Neuronal stem cell (in vitro differentiated cells): ENCODE results near the gene FOXI1.
"Not testable (repeated sequence)": the region's sequence is repeated elsewhere in the genome, so short reads cannot be mapped to it uniquely, and the experiment has no call there.

ENCODE experiments used
- DNase-seq: peaks from one replicate; pipeline ENCODE4 v3.0.0-alpha.2; 2013; ENCODE audit warnings: low spot score
- H2AFZ ChIP-seq: one replicate; pipeline ENCODE4 v1.6.1; 2013; ENCODE audit warnings: mild to moderate bottlenecking, low read length, inconsistent platforms
- H2AK5ac ChIP-seq: 2 replicates; pipeline ENCODE4 v1.6.1; 2013; ENCODE audit warnings: low read depth, mild to moderate bottlenecking, inconsistent platforms, low read length, moderate library complexity, mixed read lengths
- H2BK120ac ChIP-seq: 2 replicates; pipeline ENCODE4 v1.6.1; 2013; ENCODE audit warnings: low read depth, mild to moderate bottlenecking, inconsistent platforms, low read length, moderate library complexity, mixed read lengths
- H2BK12ac ChIP-seq: one replicate; pipeline ENCODE4 v1.6.1; 2013; ENCODE audit warnings: low read length, inconsistent platforms
- H2BK15ac ChIP-seq: 2 replicates; pipeline ENCODE4 v1.6.1; 2013; ENCODE audit warnings: mild to moderate bottlenecking, low read length, inconsistent platforms, mixed read lengths
- H2BK5ac ChIP-seq: one replicate; pipeline ENCODE4 v1.6.1; 2013; ENCODE audit warnings: inconsistent platforms, mild to moderate bottlenecking, low read length, moderate library complexity
- H3K14ac ChIP-seq: one replicate; pipeline ENCODE4 v1.6.1; 2013; ENCODE audit warnings: low read length, inconsistent platforms
- H3K18ac ChIP-seq: 2 replicates; pipeline ENCODE4 v1.6.1; 2013; ENCODE audit warnings: low read length, inconsistent platforms
- H3K23ac ChIP-seq: 2 replicates; pipeline ENCODE4 v1.6.1; 2013; ENCODE audit warnings: low read depth, mild to moderate bottlenecking, mixed read lengths, low read length, inconsistent platforms; ENCODE audit not compliant: poor library complexity
- H3K27ac ChIP-seq: replicated peaks from 3 replicates; pipeline ENCODE4 v1.5.1; 2013; ENCODE audit warnings: low read length, inconsistent platforms
- H3K27me3 ChIP-seq, 3 experiments: 2 replicates each; pipeline ENCODE4 v1.6.1; 2013; ENCODE audit warnings: low read length in 3 of 3, mild to moderate bottlenecking in 2 of 3, inconsistent platforms in 1 of 3, low read depth in 1 of 3, mixed read lengths in 1 of 3, moderate library complexity in 1 of 3; ENCODE audit not compliant: control insufficient read depth in 3 of 3, insufficient read depth in 3 of 3
- H3K36me3 ChIP-seq, 2 donors: replicated peaks in 1 of 2; 2 replicates each; pipeline ENCODE4 v1.6.1; 2013; ENCODE audit warnings: low read length in 2 of 2; ENCODE audit not compliant: control insufficient read depth in 2 of 2, insufficient read depth in 2 of 2
- H3K4ac ChIP-seq: 2 replicates; pipeline ENCODE4 v1.6.1; 2013; ENCODE audit warnings: inconsistent platforms, mild to moderate bottlenecking, low read length, moderate library complexity
- H3K4me1 ChIP-seq, 2 donors: 1 replicate in 1 of 2; 2 replicates in 1 of 2; pipeline ENCODE4 v1.6.1; 2013; ENCODE audit warnings: low read length in 2 of 2, low read depth in 1 of 2; ENCODE audit not compliant: control insufficient read depth in 2 of 2, insufficient read depth in 1 of 2
- H3K4me2 ChIP-seq: one replicate; pipeline ENCODE4 v1.6.1; 2013; ENCODE audit warnings: mild to moderate bottlenecking, low read length, inconsistent platforms; ENCODE audit not compliant: insufficient read depth, poor library complexity, severe bottlenecking
- H3K4me3 ChIP-seq, 2 donors: 2 replicates each; pipeline ENCODE4 v1.5.1; 2013; ENCODE audit warnings: low read length in 2 of 2, mild to moderate bottlenecking in 2 of 2, inconsistent platforms in 1 of 2, moderate library complexity in 1 of 2
- H3K79me1 ChIP-seq: one replicate; pipeline ENCODE4 v1.6.1; 2013; ENCODE audit warnings: low read depth, mild to moderate bottlenecking, inconsistent platforms, low read length, moderate library complexity
- H3K9ac ChIP-seq: one replicate; pipeline ENCODE4 v1.6.1; 2013; ENCODE audit warnings: mild to moderate bottlenecking, low read depth, low read length, inconsistent platforms; ENCODE audit not compliant: poor library complexity
- H3K9me3 ChIP-seq, 2 donors: replicated peaks in 1 of 2; 2 replicates each; pipeline versions ENCODE3 to v1.6.1; 2013; ENCODE audit warnings: low read length in 2 of 2, mild to moderate bottlenecking in 2 of 2, inconsistent platforms in 1 of 2, low read depth in 1 of 2, mixed read lengths in 1 of 2, moderate library complexity in 1 of 2; ENCODE audit not compliant: control insufficient read depth in 2 of 2, insufficient read depth in 1 of 2
- H4K8ac ChIP-seq: one replicate; pipeline ENCODE4 v1.6.1; 2013; ENCODE audit warnings: low read depth, mild to moderate bottlenecking, inconsistent platforms, low read length, moderate library complexity
- H4K91ac ChIP-seq: one replicate; pipeline ENCODE4 v1.6.1; 2013; ENCODE audit warnings: low read length, low read depth, mild to moderate bottlenecking, inconsistent platforms; ENCODE audit not compliant: poor library complexity
- WGBS, 2 donors: extraction: QIAGEN DNeasy Blood & Tissue Kit; methylation state at CpG; one replicate each; pipeline ENCODE4 v1.1.7; 2013; ENCODE audit warnings: missing lambda C conversion rate in 2 of 2, mixed read lengths in 1 of 2; ENCODE audit not compliant: insufficient read length in 2 of 2, insufficient replicate concordance in 1 of 2; ENCODE audit errors: extremely low coverage in 2 of 2; 5-methylcytosine and 5-hydroxymethylcytosine counted together

Gene FOXI1

DNA sequence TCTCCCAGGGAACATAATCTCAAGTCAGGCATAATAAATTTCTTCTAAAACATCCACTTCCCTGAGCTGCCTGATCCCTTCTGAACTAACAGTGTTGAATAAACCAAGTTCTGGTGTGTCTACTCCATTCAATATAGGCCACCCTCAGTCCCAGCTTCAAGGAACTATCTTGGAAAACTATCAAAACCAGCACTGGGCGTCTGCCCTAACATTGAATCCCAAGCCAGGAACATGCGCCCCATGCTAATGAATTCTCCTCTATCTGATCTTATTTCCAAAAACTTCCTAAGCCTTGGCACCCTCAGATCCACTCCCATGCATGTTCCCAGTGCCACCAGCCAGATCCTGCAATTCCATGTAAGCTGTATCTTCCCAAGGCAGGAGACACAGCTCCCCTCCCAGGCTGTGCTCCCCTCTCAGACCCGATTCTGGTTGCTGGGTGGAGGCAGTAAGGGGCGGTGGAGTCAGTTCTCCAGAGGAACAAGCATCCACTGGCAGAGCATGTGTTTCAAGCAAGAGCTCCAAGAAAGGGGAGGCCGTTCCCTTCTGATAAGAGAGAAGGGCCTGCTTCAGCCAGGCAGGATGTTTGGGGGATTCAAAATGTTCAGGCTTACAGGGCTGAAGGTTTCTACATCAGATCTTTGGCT lies 13.1 kb upstream of the FOXI1 start:
- no peaks in the 10 kb centered on the region for H3K4me1 ChIP-seq
- no CpG with 5 or more reads among the region's 5 CpGs for WGBS, 2 donors
- no peak overlapping the region for H4K8ac ChIP-seq
- H3K79me1 ChIP-seq: no peaks in the 10 kb centered on the region
- no peak overlapping the region for H3K4me3 ChIP-seq
- H3K9ac ChIP-seq: no peak overlapping the region
- no peaks in the 10 kb centered on the region for H3K36me3 ChIP-seq
- no peak overlapping the region for H4K91ac ChIP-seq
- H3K4me2 ChIP-seq: no peak overlapping the region
- H3K9me3 ChIP-seq: no peaks in the 10 kb centered on the region
- H3K14ac ChIP-seq: no peak overlapping the region
- no peak overlapping the region for H2AK5ac ChIP-seq
- H3K23ac ChIP-seq: no peak overlapping the region
- H3K18ac ChIP-seq: peak overlapping the region; percentile 28
- H2BK5ac ChIP-seq: no peak overlapping the region
- H3K27me3 ChIP-seq: no peaks in the 10 kb centered on the region
- no peak overlapping the region for H3K27ac ChIP-seq
- H2BK120ac ChIP-seq: no peak overlapping the region
- H2BK15ac ChIP-seq: no peak overlapping the region
- DNase-seq: no peak
- H3K4ac ChIP-seq: no peak overlapping the region
- H2BK12ac ChIP-seq: no peak overlapping the region
- no peak overlapping the region for H2AFZ ChIP-seq

DNA sequence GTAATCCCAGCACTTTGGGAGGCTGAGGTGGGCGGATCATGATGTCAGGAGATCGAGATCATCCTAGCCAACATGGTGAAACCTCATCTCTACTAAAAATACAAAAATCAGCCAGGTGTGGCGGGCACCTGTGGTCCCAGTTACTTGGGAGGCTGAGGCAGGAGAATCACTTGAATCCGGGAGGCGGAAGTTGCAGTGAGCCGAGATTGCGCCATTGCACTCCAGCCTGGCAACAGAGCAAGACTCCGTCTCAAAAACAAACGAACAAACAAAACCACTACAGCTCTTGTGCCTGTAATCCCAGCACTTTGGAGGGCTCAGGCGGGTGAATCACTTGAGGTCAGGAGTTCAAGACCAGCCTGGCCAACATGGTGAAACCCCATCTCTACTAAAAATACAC lies 11.4 kb upstream of the FOXI1 start:
- H3K27me3 ChIP-seq, H4K8ac ChIP-seq, DNase-seq: not testable (repeated sequence)

DNA sequence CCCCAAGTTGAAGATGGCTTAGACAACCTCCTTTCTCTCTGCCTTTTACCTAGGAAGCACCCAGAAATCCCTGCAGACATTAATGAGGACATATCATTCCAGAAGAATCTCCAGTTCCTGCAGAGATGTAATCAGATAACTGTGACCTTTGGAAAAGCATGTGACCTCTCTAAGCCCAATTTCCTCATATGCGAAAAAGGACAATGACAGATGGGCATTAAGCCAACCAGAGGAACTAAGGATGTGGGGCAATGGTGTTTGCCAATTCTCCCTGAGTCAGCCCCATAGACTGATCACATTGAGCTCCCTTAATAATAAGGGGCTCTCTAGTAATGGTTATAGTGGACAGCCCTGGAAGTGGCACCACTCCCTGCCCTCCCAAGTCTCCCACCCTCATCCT lies 10.1 kb upstream of the FOXI1 start:
- Histone ChIP-seq H3K4me3 (no peak overlapping the region), H2BK12ac (no peak overlapping the region), H2BK120ac (no peak overlapping the region), H3K4me1 (peaks cover 0 to 1% of the 10 kb centered on the region in 2 donors), H3K18ac (no peak overlapping the region), H2BK5ac (no peak overlapping the region), H3K79me1 (no peaks in the 10 kb centered on the region), H3K27ac (no peak overlapping the region), H3K4me2 (no peak overlapping the region), H3K27me3 (no peaks in the 10 kb centered on the region), H3K4ac (no peak overlapping the region), H2AK5ac (no peak overlapping the region), H2AFZ (no peak overlapping the region), H4K91ac (no peak overlapping the region), H3K14ac (no peak overlapping the region), H4K8ac (no peak overlapping the region), H3K9me3 (no peaks in the 10 kb centered on the region), H3K9ac (no peak overlapping the region), H3K23ac (no peak overlapping the region), H2BK15ac (no peak overlapping the region), H3K36me3 (no peaks in the 10 kb centered on the region)
- DNase-seq: no peak
- no CpG with 5 or more reads among the region's 1 CpG for WGBS, 2 donors

More for the DNA sequence above, 11.4 kb upstream of the FOXI1 start:
- H2BK5ac ChIP-seq, H3K9ac ChIP-seq, H2AK5ac ChIP-seq, H3K4ac ChIP-seq, H3K4me3 ChIP-seq, H3K9me3 ChIP-seq, H3K79me1 ChIP-seq, H3K4me2 ChIP-seq, H2BK15ac ChIP-seq, H3K18ac ChIP-seq, H2BK120ac ChIP-seq, H3K36me3 ChIP-seq, H3K27ac ChIP-seq, H3K14ac ChIP-seq, H4K91ac ChIP-seq, H2AFZ ChIP-seq, H3K4me1 ChIP-seq, H3K23ac ChIP-seq, H2BK12ac ChIP-seq: not testable (repeated sequence)
- no CpG with 5 or more reads among the region's 10 CpGs for WGBS, 2 donors

DNA sequence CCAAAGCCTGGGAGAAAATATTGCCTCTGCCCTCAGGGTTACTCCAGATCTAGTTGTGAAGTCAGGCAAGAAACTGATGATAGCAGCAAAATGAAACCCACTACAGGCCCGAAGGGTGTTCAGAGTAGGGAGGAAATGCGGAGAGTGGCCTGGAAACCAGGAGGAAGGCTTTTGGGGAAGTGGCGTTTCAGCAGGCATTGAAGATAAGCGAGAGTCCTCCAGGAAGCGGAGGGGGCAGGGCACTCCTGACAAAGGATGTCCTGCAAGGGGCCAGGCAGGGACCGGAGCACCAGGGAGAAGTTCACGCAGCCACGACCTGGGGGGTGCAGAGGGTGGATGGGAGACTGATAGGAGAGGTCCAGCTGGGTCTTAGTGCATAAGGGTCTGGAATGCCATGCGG lies 7.8 kb upstream of the FOXI1 start:
- no peak overlapping the region for H2BK12ac ChIP-seq
- no peak overlapping the region for H2BK15ac ChIP-seq
- H2AFZ ChIP-seq: peak overlapping the region; percentile 29
- H3K79me1 ChIP-seq: no peaks in the 10 kb centered on the region
- H3K4me3 ChIP-seq: no peak overlapping the region
- no peak overlapping the region for H3K23ac ChIP-seq
- no peaks in the 10 kb centered on the region for H3K9me3 ChIP-seq
- no CpG with 5 or more reads among the region's 9 CpGs for WGBS, 2 donors
- no peak overlapping the region for H4K91ac ChIP-seq
- H2AK5ac ChIP-seq: no peak overlapping the region
- H2BK120ac ChIP-seq: no peak overlapping the region
- H3K27ac ChIP-seq: no peak overlapping the region
- H3K9ac ChIP-seq: no peak overlapping the region
- H2BK5ac ChIP-seq: no peak overlapping the region
- peaks cover 0 to 1% of the 10 kb centered on the region in 2 donors for H3K4me1 ChIP-seq
- no peaks in the 10 kb centered on the region for H3K27me3 ChIP-seq
- no peak for DNase-seq
- no peak overlapping the region for H3K4ac ChIP-seq
- no peak overlapping the region for H3K14ac ChIP-seq
- no peaks in the 10 kb centered on the region for H3K36me3 ChIP-seq
- no peak overlapping the region for H4K8ac ChIP-seq
- no peak overlapping the region for H3K18ac ChIP-seq
- H3K4me2 ChIP-seq: no peak overlapping the region
